Measurements from ENCODE around the gene FBXL20. TPM values are rescaled to one million over a fixed set of nuclear protein-coding genes. Genes with fewer than 3 reads are reported as not detected.
A peak's percentile ranks its signal among the peaks of the same experiment; 100 is the strongest.

Gene FBXL20
- total RNA-seq, 6 experiments from 2014 or later = 6.0 to 9.8 (median 8.5) TPM

GRCh38 chr17:39237586-39237985, 163.8 kb downstream of the FBXL20 start:
- DNase-seq = no peak
- Histone ChIP-seq H3K36me3 (no peaks in the 10 kb centered on the region), H3K4me3 (no peak overlapping the region), H3K27ac (no peak overlapping the region), H3K27me3 (no peaks in the 10 kb centered on the region), H3K9me3 (no peaks in the 10 kb centered on the region), H3K4me1 (peaks cover 0 to 6% (median 0%) of the 10 kb centered on the region in 4 donors)
- ATAC-seq = no peak
- WGBS (ENCODE audit: insufficient coverage, low coverage, low lambda C conversion rate, missing lambda C conversion rate) = 67% methylated on average over 1 of the region's 7 CpGs
- no peak for TF ChIP-seq CTCF (IDR thresholded peaks at IDR 0.05)
- TF ChIP-seq POLR2A (IDR thresholded peaks at IDR 0.05) = no peak
- intact Hi-C loops (cut with DNase I) = no loop called here

- H3K27me3 ChIP-seq = no peaks in the 10 kb centered on the region
- no peak for ATAC-seq
- H3K9me3 ChIP-seq = no peaks in the 10 kb centered on the region
- H3K27ac ChIP-seq = no peak overlapping the region
- H3K36me3 ChIP-seq = no peaks in the 10 kb centered on the region
- DNase-seq = peak in 1 of 3 donors; percentile 35
- intact Hi-C loops (cut with DNase I) = no loop called here
- 100% methylated on average over 1 of the region's 6 CpGs for WGBS (ENCODE audit: insufficient coverage, low coverage, low lambda C conversion rate, missing lambda C conversion rate)
- H3K4me1 ChIP-seq = peaks cover 0 to 6% (median 0%) of the 10 kb centered on the region in 4 donors
- H3K4me3 ChIP-seq = no peak overlapping the region
- TF ChIP-seq POLR2A (IDR thresholded peaks at IDR 0.05) (no peak), CTCF (IDR thresholded peaks at IDR 0.05) (no peak)
Measured at GRCh38 chr17:39236981-39237441, 164.4 kb downstream of the FBXL20 start.

GRCh38 chr17:39236450-39236927, 164.9 kb downstream of the FBXL20 start:
- no peaks in the 10 kb centered on the region for H3K27me3 ChIP-seq

GRCh38 chr17:39235555-39236449, 165.6 kb downstream of the FBXL20 start:
- Histone ChIP-seq H3K9me3 (no peaks in the 10 kb centered on the region), H3K4me3 (no peak overlapping the region), H3K27ac (no peak overlapping the region), H3K4me1 (peaks cover 0 to 6% (median 0%) of the 10 kb centered on the region in 4 donors), H3K36me3 (no peaks in the 10 kb centered on the region), H3K27me3 (no peaks in the 10 kb centered on the region)
- ATAC-seq = peak; percentile 20 to 49 (median 38)
- peak in 2 of 3 donors; percentile 7 to 28 for DNase-seq
- WGBS (ENCODE audit: insufficient coverage, low coverage, low lambda C conversion rate, missing lambda C conversion rate) = 26% methylated on average over 16 of the region's 18 CpGs
- TF ChIP-seq CTCF (IDR thresholded peaks at IDR 0.05) = peak; percentile 25 to 40 (median 34)
- no peak for TF ChIP-seq POLR2A (IDR thresholded peaks at IDR 0.05)
- intact Hi-C loops (cut with DNase I) = no loop called here

More at GRCh38 chr17:39236450-39236927, 164.9 kb downstream of the FBXL20 start:
- TF ChIP-seq CTCF (IDR thresholded peaks at IDR 0.05) (no peak), POLR2A (IDR thresholded peaks at IDR 0.05) (no peak)
- peaks cover 0 to 6% (median 0%) of the 10 kb centered on the region in 4 donors for H3K4me1 ChIP-seq
- 17% methylated on average over 1 of the region's 5 CpGs for WGBS (ENCODE audit: insufficient coverage, low coverage, low lambda C conversion rate, missing lambda C conversion rate)
- no peak overlapping the region for H3K4me3 ChIP-seq
- ATAC-seq = no peak
- intact Hi-C loops (cut with DNase I) = no loop called here
- H3K36me3 ChIP-seq = no peaks in the 10 kb centered on the region
- no peak overlapping the region for H3K27ac ChIP-seq
- no peaks in the 10 kb centered on the region for H3K9me3 ChIP-seq
- no peak for DNase-seq
